ENCODE measurements around the gene SIGLECL1. TPM values are rescaled to one million over a fixed set of nuclear protein-coding genes. Genes with fewer than 3 reads are reported as not detected.

SIGLECL1 gene
- total and polyA plus RNA-seq, 9 of the 15 experiments (the other 6 are each of a cell fraction or from before 2014, with no cell fraction given), result not detected

DNA sequence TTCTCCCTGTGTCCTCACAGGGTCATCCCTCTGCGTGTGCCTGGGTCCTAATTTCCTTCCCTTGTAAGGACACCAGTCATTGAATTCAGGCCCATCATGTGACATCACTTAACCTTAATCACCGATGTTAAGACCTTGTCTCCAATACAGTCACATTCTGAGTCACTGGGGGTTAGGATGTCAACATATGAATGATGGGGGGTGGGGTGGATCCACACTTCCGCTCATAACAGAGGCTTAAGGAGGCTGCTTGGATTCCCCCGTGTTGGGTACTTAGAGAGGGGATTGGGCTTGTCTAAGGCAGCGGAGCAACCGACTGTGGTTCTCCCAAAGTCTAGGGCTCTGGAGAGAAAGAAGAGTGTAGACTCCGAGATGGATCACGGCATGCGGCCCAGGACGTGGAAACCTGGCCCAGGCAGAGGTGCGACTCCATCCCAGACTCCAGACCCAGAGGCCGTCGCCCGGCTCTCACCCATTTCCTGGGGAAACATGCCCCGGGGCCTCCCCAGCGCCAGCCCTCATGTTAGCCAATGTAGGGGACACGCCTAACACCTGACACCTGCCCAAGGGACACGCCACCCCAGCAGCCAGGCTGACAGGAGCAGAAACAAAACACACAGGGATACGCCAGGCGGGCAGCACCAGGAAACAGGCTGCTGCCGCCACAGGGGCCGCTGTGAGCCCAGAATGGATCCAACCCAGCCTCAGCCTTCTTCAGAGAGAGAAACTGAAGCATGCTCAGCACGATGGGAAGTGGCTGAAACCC, 43.5 kb downstream of the SIGLECL1 start (continued):
- TF ChIP-seq, protein P1, sequence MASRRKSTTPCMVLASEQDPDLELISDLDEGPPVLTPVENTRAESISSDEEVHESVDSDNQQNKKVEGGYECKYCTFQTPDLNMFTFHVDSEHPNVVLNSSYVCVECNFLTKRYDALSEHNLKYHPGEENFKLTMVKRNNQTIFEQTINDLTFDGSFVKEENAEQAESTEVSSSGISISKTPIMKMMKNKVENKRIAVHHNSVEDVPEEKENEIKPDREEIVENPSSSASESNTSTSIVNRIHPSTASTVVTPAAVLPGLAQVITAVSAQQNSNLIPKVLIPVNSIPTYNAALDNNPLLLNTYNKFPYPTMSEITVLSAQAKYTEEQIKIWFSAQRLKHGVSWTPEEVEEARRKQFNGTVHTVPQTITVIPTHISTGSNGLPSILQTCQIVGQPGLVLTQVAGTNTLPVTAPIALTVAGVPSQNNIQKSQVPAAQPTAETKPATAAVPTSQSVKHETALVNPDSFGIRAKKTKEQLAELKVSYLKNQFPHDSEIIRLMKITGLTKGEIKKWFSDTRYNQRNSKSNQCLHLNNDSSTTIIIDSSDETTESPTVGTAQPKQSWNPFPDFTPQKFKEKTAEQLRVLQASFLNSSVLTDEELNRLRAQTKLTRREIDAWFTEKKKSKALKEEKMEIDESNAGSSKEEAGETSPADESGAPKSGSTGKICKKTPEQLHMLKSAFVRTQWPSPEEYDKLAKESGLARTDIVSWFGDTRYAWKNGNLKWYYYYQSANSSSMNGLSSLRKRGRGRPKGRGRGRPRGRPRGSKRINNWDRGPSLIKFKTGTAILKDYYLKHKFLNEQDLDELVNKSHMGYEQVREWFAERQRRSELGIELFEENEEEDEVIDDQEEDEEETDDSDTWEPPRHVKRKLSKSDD (conservative IDR thresholded peaks at IDR 0.05; ENCODE audit: low read length), result no peak
- TF ChIP-seq NR2C2 (CRISPR knock-in tag; IDR thresholded peaks at IDR 0.05), result no peak
- TF ChIP-seq NR2C2 (tag; IDR thresholded peaks at IDR 0.05), result no peak
- no peak for TF ChIP-seq DDX20 (tag; IDR thresholded peaks at IDR 0.05; ENCODE audit: low read depth)
- peak; percentile 23; the same call in 1 of the 2 replicates for TF ChIP-seq JUND (IDR thresholded peaks at IDR 0.05; ENCODE audit: borderline replicate concordance, low read depth, low read length)
- TF ChIP-seq JUND (tag; IDR thresholded peaks at IDR 0.05; ENCODE audit: borderline replicate concordance, low read depth, low read length), result 0 out of 3 replicates have a peak, but pooled peaks have one; percentile 16
- TF ChIP-seq, protein P2, sequence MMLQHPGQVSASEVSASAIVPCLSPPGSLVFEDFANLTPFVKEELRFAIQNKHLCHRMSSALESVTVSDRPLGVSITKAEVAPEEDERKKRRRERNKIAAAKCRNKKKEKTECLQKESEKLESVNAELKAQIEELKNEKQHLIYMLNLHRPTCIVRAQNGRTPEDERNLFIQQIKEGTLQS (IDR thresholded peaks at IDR 0.05), result peak; percentile 50; the same call in 1 of the 2 replicates
- TF ChIP-seq, protein P2 (CRISPR knock-in tag; conservative IDR thresholded peaks at IDR 0.05), result no peak
- no peak for TF ChIP-seq ZBED1 (IDR thresholded peaks at IDR 0.05)
- TF ChIP-seq, protein P3, sequence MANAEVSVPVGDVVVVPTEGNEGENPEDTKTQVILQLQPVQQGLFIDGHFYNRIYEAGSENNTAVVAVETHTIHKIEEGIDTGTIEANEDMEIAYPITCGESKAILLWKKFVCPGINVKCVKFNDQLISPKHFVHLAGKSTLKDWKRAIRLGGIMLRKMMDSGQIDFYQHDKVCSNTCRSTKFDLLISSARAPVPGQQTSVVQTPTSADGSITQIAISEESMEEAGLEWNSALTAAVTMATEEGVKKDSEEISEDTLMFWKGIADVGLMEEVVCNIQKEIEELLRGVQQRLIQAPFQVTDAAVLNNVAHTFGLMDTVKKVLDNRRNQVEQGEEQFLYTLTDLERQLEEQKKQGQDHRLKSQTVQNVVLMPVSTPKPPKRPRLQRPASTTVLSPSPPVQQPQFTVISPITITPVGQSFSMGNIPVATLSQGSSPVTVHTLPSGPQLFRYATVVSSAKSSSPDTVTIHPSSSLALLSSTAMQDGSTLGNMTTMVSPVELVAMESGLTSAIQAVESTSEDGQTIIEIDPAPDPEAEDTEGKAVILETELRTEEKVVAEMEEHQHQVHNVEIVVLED (CRISPR knock-in tag; IDR thresholded peaks at IDR 0.05), result no peak
